Vagina (tissue), 2 donors: ENCODE measurements around the gene DDX51.

Experiments
- CTCF ChIP-seq, 3 experiments: fragments of 450-650 bp in 2 of 3; fragments of 200-600 bp in 1 of 3; sonication (generic) in 1 of 3; IDR thresholded peaks; one replicate each; pipeline ENCODE4 v1.5.1; 2017 to 2019; ENCODE audit warnings: antibody characterized with exemption in 3 of 3, mild to moderate bottlenecking in 2 of 3, moderate library complexity in 2 of 3
- POLR2A ChIP-seq, 2 donors: fragments of 450-650 bp; IDR thresholded peaks; one replicate each; pipeline ENCODE4 v1.6.1; 2017; ENCODE audit warnings: antibody characterized with exemption in 2 of 2, mild to moderate bottlenecking in 2 of 2, moderate library complexity in 2 of 2

DNA sequence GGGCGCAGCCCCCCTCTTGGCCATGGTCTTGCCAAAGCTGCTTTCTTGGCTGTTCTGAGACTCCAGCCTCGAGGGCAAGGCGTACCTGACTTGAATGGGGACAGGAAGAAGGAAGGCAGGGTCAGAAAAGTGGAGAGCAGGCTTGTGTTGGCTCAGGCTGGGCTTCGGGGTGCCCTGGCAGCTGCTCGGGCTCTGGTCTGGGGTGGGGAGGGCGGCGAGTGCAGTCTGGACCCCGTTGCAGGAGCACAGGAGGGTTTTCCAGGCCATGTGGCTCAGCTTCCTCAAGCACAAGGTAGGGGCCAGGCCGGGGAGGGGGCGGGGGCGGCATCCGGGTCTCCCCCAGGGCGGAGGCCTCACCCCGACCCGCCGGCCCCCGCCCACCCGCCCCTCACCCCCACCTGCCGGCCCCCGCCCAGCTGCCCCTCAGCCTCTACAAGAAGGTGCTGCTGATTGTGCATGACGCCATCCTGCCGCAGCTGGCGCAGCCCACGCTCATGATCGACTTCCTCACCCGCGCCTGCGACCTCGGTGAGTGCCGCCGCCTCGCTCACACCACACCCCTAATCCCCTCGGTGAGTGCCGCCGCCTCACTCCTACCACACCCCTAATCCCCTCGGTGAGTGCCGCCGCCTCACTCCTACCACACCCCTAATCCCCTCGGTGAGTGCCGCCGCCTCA, 4.4 kb upstream of the DDX51 start:
- TF ChIP-seq CTCF (IDR thresholded peaks at IDR 0.05) (no peak), POLR2A (IDR thresholded peaks at IDR 0.05) (no peak)
